GM19372 (cell line): Measurements from ENCODE around the gene ANKRD42.
"Not testable (repeated sequence)": the region's sequence is repeated elsewhere in the genome, so short reads cannot be mapped to it uniquely, and the experiment has no call there.

Experiments
- ATAC-seq: cut with Tn5 transposase; IDR thresholded peaks from one replicate; pipeline ENCODE4 v1.9.1; 2021; ENCODE audit warnings: mild to moderate bottlenecking, low read depth, moderate library complexity; ENCODE audit not compliant: unreplicated experiment

Gene ANKRD42

GRCh38 chr11:83170865-83171264 lies 22.6 kb upstream of the ANKRD42 start:
- ATAC-seq, result no peak

DNA sequence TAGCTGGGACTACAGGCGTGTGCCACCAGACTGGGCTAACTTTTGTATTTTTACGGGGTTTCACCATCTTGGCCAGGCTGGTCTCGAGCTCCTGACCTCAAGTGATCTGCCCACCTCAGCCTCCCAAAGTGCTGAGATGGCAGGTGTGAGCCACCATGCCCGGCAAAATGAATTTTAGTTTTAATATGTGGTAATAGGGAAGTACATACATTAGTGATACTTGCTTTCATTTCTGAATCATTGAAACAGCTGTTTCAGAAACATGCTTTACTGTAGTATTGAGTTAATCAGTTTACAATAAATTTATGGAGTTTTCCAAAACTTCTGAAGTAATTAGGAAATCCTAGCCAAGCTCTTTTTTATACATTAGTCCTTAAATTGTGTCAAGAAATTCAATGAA lies 21.0 kb upstream of the ANKRD42 start:
- no peak for ATAC-seq

DNA sequence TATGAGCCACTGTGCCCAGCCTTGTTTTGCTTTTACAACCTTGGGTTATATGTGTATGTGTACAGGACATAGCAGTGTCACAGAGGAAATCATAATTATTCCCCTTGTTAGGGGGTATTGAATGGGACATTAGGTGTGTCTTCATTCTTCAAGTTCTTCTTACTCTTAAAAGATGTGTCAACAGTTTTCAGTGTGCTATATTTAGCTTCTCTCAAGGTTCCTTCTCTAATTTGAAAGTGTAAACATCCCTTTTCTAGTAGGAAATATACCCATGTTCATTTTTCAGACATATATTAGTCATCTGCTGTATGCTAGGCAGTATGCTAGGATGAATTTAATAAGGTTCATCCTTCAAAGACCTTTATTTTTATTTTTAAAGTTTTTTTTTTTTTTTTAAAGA lies 19.5 kb upstream of the ANKRD42 start:
- no peak for ATAC-seq

DNA sequence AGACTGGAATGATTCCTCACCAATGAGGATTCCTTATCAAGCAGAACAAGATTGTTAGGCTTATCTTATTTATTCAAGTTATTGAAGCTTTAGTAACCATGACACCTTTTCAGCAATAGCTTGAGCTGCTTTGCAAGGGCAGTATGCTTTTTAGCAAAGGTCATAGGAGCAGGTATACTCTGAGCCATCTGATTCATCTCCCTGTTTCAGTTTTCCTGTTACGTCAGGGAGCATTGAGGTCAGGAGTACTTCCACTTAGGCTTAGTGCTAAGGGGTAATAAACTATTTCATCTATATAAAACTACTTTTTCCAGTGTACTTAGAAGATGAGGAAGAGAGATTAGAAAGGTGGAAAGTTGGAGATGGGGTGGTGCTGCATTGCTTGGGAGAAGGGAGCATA lies 17.7 kb upstream of the ANKRD42 start:
- ATAC-seq, result no peak

DNA sequence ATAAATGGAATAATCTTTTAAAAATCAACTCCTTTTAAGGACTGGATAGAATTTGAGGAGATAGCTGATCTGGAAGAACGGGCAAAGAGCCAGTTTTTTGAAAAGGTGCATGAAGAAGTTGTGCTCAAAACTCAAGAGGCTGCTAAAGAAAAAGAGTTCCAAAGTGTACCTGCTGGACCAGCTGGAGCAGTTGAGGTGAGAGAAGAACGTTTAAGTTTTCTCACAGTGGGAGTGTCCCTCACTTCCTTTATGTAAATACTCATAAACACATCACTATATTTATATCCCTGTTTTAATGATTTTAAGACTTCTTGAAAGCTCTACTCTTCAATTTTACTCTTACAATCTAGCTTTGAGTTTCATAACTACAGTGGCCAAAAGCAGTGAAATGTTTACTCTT lies 11.7 kb upstream of the ANKRD42 start:
- no peak for ATAC-seq

- no peak for ATAC-seq
These were observed 7.7 kb upstream of the ANKRD42 start for GRCh38 chr11:83185767-83186166.

- ATAC-seq, result no peak
These were observed 6.0 kb upstream of the ANKRD42 start for GRCh38 chr11:83187465-83187864.

- ATAC-seq, result no peak
These were observed 2.0 kb upstream of the ANKRD42 start for GRCh38 chr11:83191491-83191890.

DNA sequence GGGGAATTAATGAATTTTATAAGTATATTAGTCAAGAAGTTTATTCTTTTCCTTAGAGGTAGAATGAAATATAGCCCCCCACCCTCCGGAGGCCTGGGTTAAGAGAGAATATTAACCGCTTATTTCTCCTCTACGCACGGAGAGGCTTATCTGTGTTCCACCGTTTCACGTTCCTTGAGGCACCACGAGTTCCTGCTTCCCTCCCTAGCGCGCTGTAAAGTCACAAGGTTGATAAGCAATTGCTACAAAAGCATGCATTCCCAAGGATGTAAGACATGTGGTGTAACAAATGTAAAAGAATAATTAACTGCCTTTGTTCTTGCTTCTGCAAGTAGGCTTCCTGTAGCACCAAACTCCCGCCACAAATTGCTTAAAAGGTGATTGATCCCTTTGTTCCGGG lies 1.5 kb upstream of the ANKRD42 start:
- ATAC-seq, result no peak

GRCh38 chr11:83192606-83193245 lies 786 bp upstream of the ANKRD42 start:
- ATAC-seq, result no peak

GRCh38 chr11:83194281-83195142 lies 1.0 kb downstream of the ANKRD42 start:
- peak; percentile 59 for ATAC-seq

DNA sequence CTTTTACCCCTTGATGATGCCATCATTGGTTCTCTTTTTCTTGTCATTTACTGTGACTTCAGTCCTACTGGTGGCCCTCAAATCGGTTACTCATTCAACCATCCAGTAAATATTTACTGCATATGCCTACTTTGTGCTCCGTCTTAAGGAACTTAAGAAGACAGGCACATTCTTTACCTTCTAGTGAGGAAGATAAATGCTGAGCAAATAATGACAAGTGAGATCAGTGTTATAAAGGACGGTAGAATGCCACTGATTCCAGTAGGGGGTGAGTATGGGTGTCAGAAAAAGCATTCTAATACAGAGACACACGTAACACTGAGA lies 1.6 kb downstream of the ANKRD42 start:
- ATAC-seq, result no peak

- ATAC-seq, result no peak
These were observed 2.1 kb downstream of the ANKRD42 start for GRCh38 chr11:83195649-83196048.

GRCh38 chr11:83200035-83200434 lies 6.5 kb downstream of the ANKRD42 start:
- ATAC-seq, result no peak

DNA sequence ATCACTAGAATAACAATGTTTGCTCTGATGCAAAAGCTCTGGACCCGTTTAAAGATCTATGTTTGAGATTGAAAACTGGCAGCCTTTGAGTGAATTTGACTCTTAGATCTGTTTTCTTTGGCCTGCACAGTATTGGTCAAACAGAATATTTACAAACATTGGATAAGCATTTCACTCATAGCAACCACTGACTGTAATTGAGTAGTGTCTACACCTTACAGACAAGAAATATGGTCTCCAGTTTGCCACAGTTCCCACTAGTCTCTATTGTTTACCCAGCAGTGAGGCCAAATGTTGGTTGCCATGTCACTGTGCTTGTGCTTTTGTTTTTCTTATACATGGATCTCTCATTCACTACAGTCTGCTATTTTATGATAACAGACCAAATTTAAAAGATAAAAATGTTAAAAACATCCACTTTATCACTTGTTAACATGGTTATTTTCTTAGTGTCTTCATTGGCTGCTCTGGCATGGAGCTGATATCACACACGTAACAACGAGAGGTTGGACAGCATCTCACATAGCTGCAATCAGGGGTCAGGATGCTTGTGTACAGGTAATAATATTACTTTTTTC lies 12.2 kb downstream of the ANKRD42 start:
- ATAC-seq, result no peak

- ATAC-seq, result no peak
These were observed 12.7 kb downstream of the ANKRD42 start for GRCh38 chr11:83206221-83206620.

DNA sequence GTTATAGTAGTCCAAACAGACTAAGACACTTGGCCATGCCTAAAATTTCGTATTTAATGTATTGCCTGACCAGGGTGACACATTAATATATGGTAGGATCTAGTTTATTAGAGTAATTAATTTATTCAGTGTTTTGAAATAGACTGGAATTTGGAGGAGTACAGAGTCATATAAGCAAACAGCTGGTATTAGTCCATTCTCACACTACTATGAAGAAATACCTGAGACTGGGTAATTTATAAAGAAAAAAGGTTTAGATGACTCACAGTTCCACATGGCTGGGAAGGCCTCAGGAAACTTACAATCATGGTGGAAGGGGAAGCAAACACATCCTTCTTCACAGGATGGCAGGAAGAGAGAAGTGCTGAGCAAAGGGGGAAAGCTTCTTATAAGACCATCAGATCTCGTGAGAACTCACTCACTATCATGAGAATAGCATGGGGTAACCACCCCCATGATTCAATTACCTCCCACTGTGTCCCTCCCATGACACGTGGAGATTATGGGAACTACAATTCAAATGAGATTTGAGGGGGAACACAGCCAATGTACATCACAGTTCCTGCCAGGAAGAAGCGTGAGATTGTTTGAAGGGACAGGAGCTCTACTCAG lies 13.4 kb downstream of the ANKRD42 start:
- ATAC-seq, result not testable (repeated sequence)

GRCh38 chr11:83219095-83219494 lies 25.6 kb downstream of the ANKRD42 start:
- ATAC-seq, result no peak

DNA sequence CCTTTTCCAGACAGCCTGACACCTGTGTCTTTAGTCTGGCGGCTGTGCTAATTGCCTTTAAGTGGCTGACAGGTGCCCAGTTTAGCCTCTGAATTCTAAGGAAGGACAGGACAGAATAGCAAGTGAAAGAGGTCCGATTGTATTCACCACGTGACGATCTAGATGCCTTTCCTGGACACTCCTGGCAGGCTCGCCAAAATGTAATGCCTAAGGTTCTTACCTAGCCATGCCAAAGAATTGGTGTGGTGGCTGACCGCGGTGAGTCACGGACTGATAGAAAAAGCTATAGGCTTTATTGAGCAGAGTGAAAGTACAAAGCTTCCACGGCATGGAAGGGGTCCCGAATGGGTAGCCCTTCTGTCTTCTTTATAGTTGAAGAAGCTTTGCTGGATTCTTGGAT lies 26.7 kb downstream of the ANKRD42 start:
- ATAC-seq, result no peak

DNA sequence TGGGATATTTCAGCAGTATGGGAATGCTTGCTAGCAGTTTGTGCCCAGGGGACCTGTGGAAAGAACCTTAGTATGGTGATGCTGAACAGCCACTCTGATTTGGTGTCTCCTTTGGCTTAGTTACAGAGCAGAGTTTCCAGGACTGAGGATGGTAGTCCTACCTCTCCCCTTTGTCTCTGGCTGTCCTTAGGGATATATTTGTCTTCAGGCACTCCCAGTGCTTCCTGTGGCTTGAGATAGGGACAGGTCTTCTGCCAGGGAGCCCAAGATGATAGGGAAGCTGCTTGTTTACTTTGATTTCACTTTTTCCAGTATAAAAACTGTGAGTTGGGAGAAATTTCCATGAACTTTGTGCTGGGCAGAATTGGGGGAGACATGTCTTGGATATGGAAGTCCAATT lies 28.2 kb downstream of the ANKRD42 start:
- ATAC-seq, result no peak

- no peak for ATAC-seq
These were observed 29.0 kb downstream of the ANKRD42 start for GRCh38 chr11:83222499-83222898.
